ENCODE data around the gene MRPS23. TPM values are rescaled to one million over a fixed set of nuclear protein-coding genes. Genes with fewer than 3 reads are reported as not detected.

Gene MRPS23
- total RNA-seq, 3 donors from 2014 or later: 15.1 to 27.2 (median 24.0) TPM

DNA sequence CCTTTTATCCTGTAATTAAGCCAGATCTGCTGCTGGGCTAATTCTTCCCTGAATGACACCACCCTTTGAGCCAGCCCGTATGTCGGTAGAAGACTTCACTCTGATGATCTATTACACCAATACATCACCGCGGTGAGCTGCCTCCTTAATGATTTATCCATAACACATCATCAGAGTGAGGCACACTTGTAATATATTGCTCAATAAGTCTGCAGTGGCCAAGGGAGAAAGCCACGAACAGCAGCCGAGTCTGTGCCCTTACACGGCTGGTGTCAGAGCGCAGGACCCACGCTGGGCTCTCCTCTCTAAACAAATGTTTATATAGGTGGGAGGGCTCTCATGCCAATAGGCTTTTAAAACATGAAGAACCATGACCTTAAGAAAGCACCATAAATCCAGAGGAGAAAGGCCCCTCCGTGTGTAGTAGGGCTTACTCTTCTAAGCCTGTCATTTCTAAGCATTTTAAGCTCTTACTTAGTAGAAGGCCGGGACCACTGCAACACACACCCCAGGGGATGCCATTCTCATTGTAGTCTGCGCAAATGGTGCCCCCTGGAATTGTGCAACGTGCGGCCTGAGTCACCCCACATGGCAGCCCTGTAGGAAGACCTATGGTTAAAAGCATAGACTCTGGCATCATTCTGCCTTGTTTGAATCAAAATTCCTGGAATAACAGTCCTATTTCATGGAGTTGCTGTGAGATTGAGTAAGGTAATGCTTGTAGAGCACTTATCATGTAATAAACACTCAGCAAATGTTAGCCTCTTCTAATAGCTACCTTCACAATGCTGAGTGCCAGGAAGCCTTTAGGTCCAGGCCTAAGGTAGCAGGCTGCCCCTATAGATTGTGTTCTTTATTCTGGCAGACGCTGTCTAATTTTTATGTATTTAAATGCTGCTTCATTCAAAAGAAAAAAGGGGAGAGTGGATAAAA is 26.1 kb downstream of the MRPS23 start:
- no peaks in the 10 kb centered on the region for H3K36me3 ChIP-seq (ENCODE audit: low read depth)
- intact Hi-C loops (cut with DNase I, micrococcal nuclease): no loop called here
- DNase-seq (no peak), ATAC-seq (no peak)
- no peaks in the 10 kb centered on the region for H3K9me3 ChIP-seq
- H3K4me1 ChIP-seq (ENCODE audit: low read depth): no peaks in the 10 kb centered on the region
- no peak overlapping the region for H3K4me3 ChIP-seq
- TF ChIP-seq, protein P1, sequence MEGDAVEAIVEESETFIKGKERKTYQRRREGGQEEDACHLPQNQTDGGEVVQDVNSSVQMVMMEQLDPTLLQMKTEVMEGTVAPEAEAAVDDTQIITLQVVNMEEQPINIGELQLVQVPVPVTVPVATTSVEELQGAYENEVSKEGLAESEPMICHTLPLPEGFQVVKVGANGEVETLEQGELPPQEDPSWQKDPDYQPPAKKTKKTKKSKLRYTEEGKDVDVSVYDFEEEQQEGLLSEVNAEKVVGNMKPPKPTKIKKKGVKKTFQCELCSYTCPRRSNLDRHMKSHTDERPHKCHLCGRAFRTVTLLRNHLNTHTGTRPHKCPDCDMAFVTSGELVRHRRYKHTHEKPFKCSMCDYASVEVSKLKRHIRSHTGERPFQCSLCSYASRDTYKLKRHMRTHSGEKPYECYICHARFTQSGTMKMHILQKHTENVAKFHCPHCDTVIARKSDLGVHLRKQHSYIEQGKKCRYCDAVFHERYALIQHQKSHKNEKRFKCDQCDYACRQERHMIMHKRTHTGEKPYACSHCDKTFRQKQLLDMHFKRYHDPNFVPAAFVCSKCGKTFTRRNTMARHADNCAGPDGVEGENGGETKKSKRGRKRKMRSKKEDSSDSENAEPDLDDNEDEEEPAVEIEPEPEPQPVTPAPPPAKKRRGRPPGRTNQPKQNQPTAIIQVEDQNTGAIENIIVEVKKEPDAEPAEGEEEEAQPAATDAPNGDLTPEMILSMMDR (IDR thresholded peaks at IDR 0.05): no peak

DNA sequence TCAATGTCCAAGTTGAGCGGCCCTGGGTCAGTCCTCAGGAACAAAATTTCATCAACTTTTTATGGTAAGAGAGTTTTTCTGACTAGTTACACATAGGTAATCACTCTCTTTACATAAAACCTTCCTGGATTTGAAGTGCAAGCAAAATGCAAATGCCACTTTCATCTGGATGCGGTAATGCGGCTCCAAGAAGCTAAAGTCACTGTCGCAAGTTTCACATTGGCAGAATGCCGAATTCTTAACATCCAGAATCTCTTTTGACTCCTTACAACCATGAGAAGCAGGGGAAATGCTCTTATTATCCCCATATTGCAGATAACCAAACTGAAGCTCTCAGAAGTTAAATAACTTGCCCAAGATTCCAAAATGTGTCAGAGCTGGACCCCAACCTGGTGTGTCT is 30.0 kb downstream of the MRPS23 start:
- TF ChIP-seq, protein P1 (IDR thresholded peaks at IDR 0.05): no peak
- intact Hi-C loops (cut with DNase I, micrococcal nuclease): no loop called here
- Histone ChIP-seq H3K4me1 (ENCODE audit: low read depth) (no peaks in the 10 kb centered on the region), H3K4me3 (no peak overlapping the region), H3K36me3 (ENCODE audit: low read depth) (no peaks in the 10 kb centered on the region), H3K9me3 (no peaks in the 10 kb centered on the region)
- DNase-seq: no peak
- no peak for ATAC-seq

DNA sequence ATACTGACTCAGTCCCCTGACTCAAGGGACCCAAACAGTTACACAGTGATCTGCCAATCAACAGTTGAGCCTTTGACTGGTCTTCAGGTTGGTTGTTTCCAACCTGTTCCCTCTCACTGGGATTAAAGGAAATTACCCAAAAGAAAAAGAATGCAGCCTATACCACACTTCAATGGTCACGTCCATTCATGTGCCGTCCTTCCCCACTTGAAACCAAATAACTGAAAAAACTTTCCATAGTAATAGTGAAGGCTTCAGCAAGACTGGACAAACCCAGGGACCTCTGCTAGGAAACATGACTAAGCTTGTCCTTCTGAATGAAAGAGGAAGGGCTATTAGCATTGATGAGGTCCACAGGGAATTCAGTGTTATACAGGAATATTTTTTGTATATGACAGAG is 30.6 kb downstream of the MRPS23 start:
- ATAC-seq: no peak
- Histone ChIP-seq H3K9me3 (no peaks in the 10 kb centered on the region), H3K36me3 (ENCODE audit: low read depth) (no peaks in the 10 kb centered on the region), H3K4me3 (no peak overlapping the region), H3K4me1 (ENCODE audit: low read depth) (no peaks in the 10 kb centered on the region)
- TF ChIP-seq, protein P1 (IDR thresholded peaks at IDR 0.05): no peak
- no peak for DNase-seq
- intact Hi-C loops (cut with DNase I, micrococcal nuclease): no loop called here

DNA sequence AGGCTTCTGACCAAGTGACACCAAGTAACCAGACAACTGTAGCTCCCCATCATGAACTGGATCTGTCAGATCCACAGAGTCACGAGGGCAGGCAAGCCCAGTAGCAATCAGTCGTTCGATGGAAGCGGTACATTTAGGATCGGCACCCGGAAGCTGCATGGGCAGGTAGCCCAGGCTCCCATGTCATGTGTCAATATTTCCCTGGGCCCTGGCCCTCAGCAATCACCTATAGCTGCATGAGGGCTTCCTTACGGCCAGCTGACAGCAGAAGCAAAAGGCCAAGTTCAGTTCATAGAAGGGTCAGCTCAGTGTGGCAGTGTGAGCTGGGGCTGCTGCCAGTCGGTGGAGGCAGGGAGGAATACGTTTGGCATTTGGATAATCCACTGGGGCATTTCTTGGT is 31.8 kb downstream of the MRPS23 start:
- H3K4me1 ChIP-seq (ENCODE audit: low read depth): no peaks in the 10 kb centered on the region
- DNase-seq (no peak), ATAC-seq (no peak)
- intact Hi-C loops (cut with DNase I, micrococcal nuclease): no loop called here
- H3K9me3 ChIP-seq: no peaks in the 10 kb centered on the region
- no peaks in the 10 kb centered on the region for H3K36me3 ChIP-seq (ENCODE audit: low read depth)
- no peak overlapping the region for H3K4me3 ChIP-seq
- TF ChIP-seq, protein P1 (IDR thresholded peaks at IDR 0.05): no peak

DNA sequence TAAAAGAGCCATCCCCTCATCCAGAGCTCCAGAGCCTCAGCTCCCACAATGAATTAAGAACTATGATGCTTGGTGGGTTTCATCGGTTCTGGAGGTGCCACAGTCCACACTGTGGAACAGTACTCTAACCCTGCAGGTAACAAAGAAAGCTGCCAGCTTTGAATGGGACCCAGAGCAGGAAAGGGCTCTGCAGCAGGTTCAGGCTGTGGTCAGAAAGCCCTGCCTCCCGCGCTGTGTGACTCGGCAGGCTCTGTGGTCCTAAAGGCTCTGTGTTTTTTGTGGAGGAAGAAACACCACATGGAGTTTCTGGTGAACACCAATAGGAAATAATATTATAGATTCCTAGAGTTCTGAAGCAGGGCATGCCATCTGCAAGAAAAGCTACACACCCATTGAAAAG is 32.5 kb downstream of the MRPS23 start:
- ATAC-seq (no peak), DNase-seq (no peak)
- no peak overlapping the region for H3K4me3 ChIP-seq
- intact Hi-C loops (cut with DNase I, micrococcal nuclease): no loop called here
- no peaks in the 10 kb centered on the region for H3K36me3 ChIP-seq (ENCODE audit: low read depth)
- H3K4me1 ChIP-seq (ENCODE audit: low read depth): no peaks in the 10 kb centered on the region
- TF ChIP-seq, protein P1 (IDR thresholded peaks at IDR 0.05): no peak
- no peaks in the 10 kb centered on the region for H3K9me3 ChIP-seq
